CD8-positive, alpha-beta memory T cell (primary cell): ENCODE measurements around the gene DYNC2H1. TPM values are rescaled to one million over a fixed set of nuclear protein-coding genes. Genes with fewer than 3 reads are reported as not detected.

Source experiments
- CTCF ChIA-PET: fragments of 350-600 bp; sonication (Branson Sonifier 250); formaldehyde crosslinking; loops from one replicate; lab custom pipeline; 2021; ENCODE audit warnings: antibody characterized with exemption; lab: Charles Lee
- POLR2A ChIA-PET: fragments of 350-600 bp; sonication (Branson Sonifier 250); formaldehyde crosslinking; loops from one replicate; lab custom pipeline; 2021; ENCODE audit warnings: antibody characterized with exemption; lab: Charles Lee
- DNase-seq, 5 donors: peaks; one replicate each; pipeline versions ENCODE4 v3.0.0 to v3.0.0-alpha.2; 2020 to 2022; ENCODE audit warnings: mixed read lengths in 1 of 5
- H3K27ac ChIP-seq: one replicate; pipeline ENCODE4 v1.7.0; 2013; ENCODE audit warnings: low read depth, mild to moderate bottlenecking, low read length, moderate library complexity
- H3K27me3 ChIP-seq: 2 replicates; pipeline ENCODE4 v1.7.0; 2013; ENCODE audit warnings: low read length, mild to moderate bottlenecking; ENCODE audit not compliant: insufficient read depth, poor library complexity, severe bottlenecking
- H3K36me3 ChIP-seq: 2 replicates; pipeline ENCODE4 v1.7.0; 2013; ENCODE audit warnings: mild to moderate bottlenecking, low read length, moderate library complexity; ENCODE audit not compliant: insufficient read depth
- H3K4me1 ChIP-seq: 2 replicates; pipeline ENCODE4 v1.7.0; 2013; ENCODE audit warnings: mild to moderate bottlenecking, low read length, moderate library complexity; ENCODE audit not compliant: insufficient read depth
- H3K4me3 ChIP-seq: 2 replicates; pipeline ENCODE4 v1.7.0; 2013; ENCODE audit warnings: mild to moderate bottlenecking, low read length
- H3K9me3 ChIP-seq: 2 replicates; pipeline ENCODE4 v1.7.0; 2013; ENCODE audit warnings: mild to moderate bottlenecking, low read length
- H3K27ac Mint-ChIP-seq, 8 donors: one replicate each; pipeline ENCODE4 v1.8.0; 2020 to 2021; ENCODE audit warnings: mixed read lengths in 8 of 8, mild to moderate bottlenecking in 6 of 8, inconsistent platforms in 3 of 8, moderate library complexity in 3 of 8
- H3K27me3 Mint-ChIP-seq, 2 donors: one replicate each; pipeline ENCODE4 v1.8.0; 2020 to 2021; ENCODE audit warnings: mixed read lengths in 2 of 2, mild to moderate bottlenecking in 1 of 2, moderate library complexity in 1 of 2
- H3K36me3 Mint-ChIP-seq, 3 donors: one replicate each; pipeline ENCODE4 v1.8.0; 2020 to 2021; ENCODE audit warnings: mixed read lengths in 3 of 3, inconsistent platforms in 1 of 3, mild to moderate bottlenecking in 1 of 3
- H3K4me1 Mint-ChIP-seq, 3 donors: one replicate each; pipeline ENCODE4 v1.8.0; 2020 to 2021; ENCODE audit warnings: mixed read lengths in 3 of 3, inconsistent platforms in 1 of 3, mild to moderate bottlenecking in 1 of 3
- H3K4me3 Mint-ChIP-seq, 7 donors: one replicate each; pipeline ENCODE4 v1.8.0; 2020 to 2021; ENCODE audit warnings: mixed read lengths in 7 of 7, mild to moderate bottlenecking in 6 of 7, moderate library complexity in 4 of 7, inconsistent platforms in 2 of 7
- H3K9me3 Mint-ChIP-seq, 5 donors: one replicate each; pipeline ENCODE4 v1.8.0; 2020 to 2022; ENCODE audit warnings: mixed read lengths in 5 of 5, mild to moderate bottlenecking in 3 of 5, moderate library complexity in 2 of 5, inconsistent platforms in 1 of 5
- polyA plus RNA-seq: library from polyadenylated mRNA; unstranded; fragments of 300-500 nt; fragmentation: Illumina TruSeq; gene quantifications from one replicate; pipeline ENCODE4 v1.2.3, GENCODE V29; 2021
- total RNA-seq, 2 experiments: library from RNA; stranded (reverse); gene quantifications; one replicate each; pipeline ENCODE4 v1.2.3, GENCODE V29; 2021

DYNC2H1 gene
- total and polyA plus RNA-seq, 3 experiments from 2014 or later: 1.1 to 2.9 (median 2.4) TPM

GRCh38 chr11:103453126-103453525 lies 343.9 kb downstream of the DYNC2H1 start:
- Histone ChIP-seq H3K36me3 (no peaks in the 10 kb centered on the region), H3K4me1 (no peaks in the 10 kb centered on the region), H3K27me3 (no peaks in the 10 kb centered on the region), H3K9me3 (no peaks in the 10 kb centered on the region), H3K27ac (no peak overlapping the region), H3K4me3 (no peak overlapping the region)
- H3K4me1 Mint-ChIP-seq: no peaks in the 10 kb centered on the region
- ChIA-PET CTCF (no interaction called here), POLR2A (no interaction called here)
- H3K4me3 Mint-ChIP-seq: no peak overlapping the region
- H3K36me3 Mint-ChIP-seq: no peaks in the 10 kb centered on the region
- H3K27ac Mint-ChIP-seq: no peak overlapping the region
- H3K9me3 Mint-ChIP-seq: no peaks in the 10 kb centered on the region
- no peaks in the 10 kb centered on the region for H3K27me3 Mint-ChIP-seq
- no peak for DNase-seq

DNA sequence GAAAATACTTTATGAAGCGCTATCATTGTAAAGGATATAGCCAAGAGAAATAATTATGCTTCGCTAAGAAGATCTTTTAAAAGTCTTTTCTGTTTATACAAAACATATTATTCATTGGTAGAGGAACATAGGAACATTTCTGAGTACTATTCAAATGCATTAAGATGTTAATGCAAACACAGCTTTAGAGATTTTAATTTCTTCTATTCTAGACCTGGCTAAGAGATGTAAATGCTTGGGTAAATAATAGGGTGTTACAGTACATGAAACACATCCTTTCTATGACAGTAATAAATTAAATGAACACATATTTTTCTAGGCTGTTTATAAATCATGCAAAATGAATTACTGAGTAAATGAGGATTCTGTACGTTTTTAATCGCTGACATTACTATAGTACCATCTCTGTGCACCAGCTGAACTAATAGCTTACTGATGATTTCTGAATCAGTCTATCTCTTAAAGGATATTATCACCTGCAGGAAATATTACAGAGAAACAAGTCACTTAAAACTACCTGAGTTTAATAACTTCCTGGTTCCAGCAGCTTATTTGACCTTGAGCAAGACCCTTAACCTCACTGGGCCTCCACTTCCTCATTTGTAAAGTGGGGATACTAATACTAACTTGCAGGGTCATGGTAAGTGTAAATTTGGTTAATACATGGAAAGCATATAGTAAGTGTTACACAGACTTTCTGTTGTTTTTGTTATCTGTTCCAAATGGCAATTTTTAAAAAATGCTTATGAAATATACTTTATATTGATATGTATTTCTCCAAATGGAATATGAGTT lies 344.9 kb downstream of the DYNC2H1 start:
- ChIA-PET CTCF (no interaction called here), POLR2A (no interaction called here)
- no peak for DNase-seq
- H3K4me1 Mint-ChIP-seq: no peaks in the 10 kb centered on the region
- H3K4me1 ChIP-seq: no peaks in the 10 kb centered on the region
- no peaks in the 10 kb centered on the region for H3K36me3 Mint-ChIP-seq
- no peaks in the 10 kb centered on the region for H3K9me3 Mint-ChIP-seq
- no peaks in the 10 kb centered on the region for H3K9me3 ChIP-seq
- H3K4me3 ChIP-seq: no peak overlapping the region
- H3K4me3 Mint-ChIP-seq: no peak overlapping the region
- H3K36me3 ChIP-seq: no peaks in the 10 kb centered on the region
- H3K27me3 Mint-ChIP-seq: no peaks in the 10 kb centered on the region
- H3K27me3 ChIP-seq: no peaks in the 10 kb centered on the region
- no peak overlapping the region for H3K27ac Mint-ChIP-seq
- H3K27ac ChIP-seq: no peak overlapping the region

- Histone ChIP-seq H3K9me3 (no peaks in the 10 kb centered on the region), H3K27ac (no peak overlapping the region), H3K4me3 (no peak overlapping the region), H3K4me1 (no peaks in the 10 kb centered on the region), H3K36me3 (no peaks in the 10 kb centered on the region), H3K27me3 (no peaks in the 10 kb centered on the region)
- Mint-ChIP-seq H3K36me3 (peaks cover 0 to 10% (median 0%) of the 10 kb centered on the region in 3 donors), H3K4me1 (no peaks in the 10 kb centered on the region), H3K9me3 (no peaks in the 10 kb centered on the region), H3K27me3 (no peaks in the 10 kb centered on the region), H3K4me3 (no peak overlapping the region), H3K27ac (no peak overlapping the region)
- ChIA-PET CTCF (no interaction called here), POLR2A (no interaction called here)
- no peak for DNase-seq
These were observed 355.2 kb downstream of the DYNC2H1 start for GRCh38 chr11:103464420-103464819.

DNA sequence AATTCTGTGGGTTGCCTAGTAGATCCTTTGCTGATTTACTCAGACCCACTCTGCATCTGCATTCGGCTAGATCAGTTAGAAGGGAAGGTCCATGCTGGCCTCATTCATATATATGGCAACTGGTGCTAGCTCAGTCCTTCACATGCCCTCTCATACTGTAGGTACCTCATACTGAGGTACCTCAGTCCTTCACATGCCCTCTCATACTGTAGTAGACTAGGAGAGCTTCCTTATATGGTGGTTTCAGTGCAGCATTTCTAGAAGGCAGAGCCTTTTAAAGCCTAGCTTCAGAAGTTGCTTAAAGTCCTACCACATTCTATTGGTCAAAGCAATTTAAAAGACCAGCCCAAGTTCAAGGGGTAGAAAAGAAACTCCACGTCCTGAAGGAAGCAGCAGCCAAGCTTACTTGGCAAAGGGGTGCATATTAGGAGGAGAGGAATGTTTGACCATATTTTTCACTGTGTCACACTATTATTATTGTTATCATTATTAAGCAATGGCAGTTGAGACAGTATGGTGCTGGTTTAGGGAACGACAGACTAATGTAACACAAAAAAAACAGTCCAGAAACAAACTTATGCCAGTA lies 356.4 kb downstream of the DYNC2H1 start:
- H3K36me3 Mint-ChIP-seq: peaks cover 0 to 10% (median 0%) of the 10 kb centered on the region in 3 donors
- H3K27me3 Mint-ChIP-seq: no peaks in the 10 kb centered on the region
- Histone ChIP-seq H3K27ac (no peak overlapping the region), H3K9me3 (no peaks in the 10 kb centered on the region), H3K4me1 (no peaks in the 10 kb centered on the region), H3K27me3 (no peaks in the 10 kb centered on the region), H3K36me3 (no peaks in the 10 kb centered on the region), H3K4me3 (no peak overlapping the region)
- H3K9me3 Mint-ChIP-seq: no peaks in the 10 kb centered on the region
- ChIA-PET POLR2A (no interaction called here), CTCF (no interaction called here)
- H3K4me1 Mint-ChIP-seq: no peaks in the 10 kb centered on the region
- no peak overlapping the region for H3K27ac Mint-ChIP-seq
- DNase-seq: no peak
- H3K4me3 Mint-ChIP-seq: no peak overlapping the region

GRCh38 chr11:103471546-103471945 lies 362.3 kb downstream of the DYNC2H1 start:
- no peak overlapping the region for H3K27ac Mint-ChIP-seq
- Histone ChIP-seq H3K4me3 (no peak overlapping the region), H3K27ac (no peak overlapping the region), H3K27me3 (no peaks in the 10 kb centered on the region), H3K4me1 (no peaks in the 10 kb centered on the region), H3K9me3 (no peaks in the 10 kb centered on the region), H3K36me3 (no peaks in the 10 kb centered on the region)
- peaks cover 0 to 14% (median 3%) of the 10 kb centered on the region in 3 donors for H3K36me3 Mint-ChIP-seq
- no peak for DNase-seq
- POLR2A ChIA-PET: no interaction called here
- H3K9me3 Mint-ChIP-seq: no peaks in the 10 kb centered on the region
- no peaks in the 10 kb centered on the region for H3K27me3 Mint-ChIP-seq
- CTCF ChIA-PET: no interaction called here
- no peaks in the 10 kb centered on the region for H3K4me1 Mint-ChIP-seq
- no peak overlapping the region for H3K4me3 Mint-ChIP-seq

- Histone ChIP-seq H3K27ac (no peak overlapping the region), H3K9me3 (no peaks in the 10 kb centered on the region), H3K4me1 (no peaks in the 10 kb centered on the region), H3K27me3 (no peaks in the 10 kb centered on the region), H3K36me3 (no peaks in the 10 kb centered on the region), H3K4me3 (no peak overlapping the region)
- POLR2A ChIA-PET: no interaction called here
- H3K4me1 Mint-ChIP-seq: no peaks in the 10 kb centered on the region
- no peak overlapping the region for H3K4me3 Mint-ChIP-seq
- CTCF ChIA-PET: no interaction called here
- H3K36me3 Mint-ChIP-seq: no peaks in the 10 kb centered on the region
- no peak for DNase-seq
- no peaks in the 10 kb centered on the region for H3K27me3 Mint-ChIP-seq
- H3K27ac Mint-ChIP-seq: no peak overlapping the region
- H3K9me3 Mint-ChIP-seq: no peaks in the 10 kb centered on the region
These were observed 367.6 kb downstream of the DYNC2H1 start for GRCh38 chr11:103476874-103477273.

GRCh38 chr11:103480421-103480820 lies 371.2 kb downstream of the DYNC2H1 start:
- H3K36me3 ChIP-seq: no peaks in the 10 kb centered on the region
- Mint-ChIP-seq H3K9me3 (no peaks in the 10 kb centered on the region), H3K4me3 (no peak overlapping the region), H3K36me3 (no peaks in the 10 kb centered on the region), H3K27me3 (peaks cover 0 to 2% of the 10 kb centered on the region in 2 donors), H3K4me1 (no peaks in the 10 kb centered on the region), H3K27ac (no peak overlapping the region)
- DNase-seq: no peak
- H3K4me1 ChIP-seq: no peaks in the 10 kb centered on the region
- ChIA-PET CTCF (no interaction called here), POLR2A (no interaction called here)
- no peaks in the 10 kb centered on the region for H3K9me3 ChIP-seq
- no peak overlapping the region for H3K4me3 ChIP-seq
- no peak overlapping the region for H3K27ac ChIP-seq
- H3K27me3 ChIP-seq: no peaks in the 10 kb centered on the region

DNA sequence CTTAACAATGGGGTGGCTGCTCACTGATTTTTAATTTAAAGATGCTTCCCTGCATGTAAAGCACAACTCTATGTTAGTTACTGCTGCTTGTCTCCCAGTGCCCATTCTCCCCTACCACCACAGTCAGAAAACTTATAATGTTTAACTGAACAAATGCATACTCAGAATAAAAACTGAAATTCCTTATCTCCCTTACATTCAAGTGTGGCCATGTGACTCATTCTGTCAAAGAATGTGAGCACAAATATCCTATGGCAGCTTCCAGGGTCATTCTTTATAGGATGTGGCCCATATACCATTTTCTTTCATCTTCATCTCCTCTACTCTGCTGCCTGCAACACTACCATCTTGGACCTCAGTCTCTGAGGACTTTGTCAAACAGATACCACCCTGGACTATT lies 374.8 kb downstream of the DYNC2H1 start:
- no peak for DNase-seq
- H3K36me3 ChIP-seq: no peaks in the 10 kb centered on the region
- Mint-ChIP-seq H3K36me3 (no peaks in the 10 kb centered on the region), H3K9me3 (no peaks in the 10 kb centered on the region), H3K27ac (no peak overlapping the region), H3K27me3 (peaks cover 0 to 6% of the 10 kb centered on the region in 2 donors), H3K4me1 (no peaks in the 10 kb centered on the region), H3K4me3 (no peak overlapping the region)
- no peaks in the 10 kb centered on the region for H3K27me3 ChIP-seq
- ChIA-PET POLR2A (no interaction called here), CTCF (no interaction called here)
- H3K4me3 ChIP-seq: no peak overlapping the region
- no peaks in the 10 kb centered on the region for H3K9me3 ChIP-seq
- H3K27ac ChIP-seq: no peak overlapping the region
- no peaks in the 10 kb centered on the region for H3K4me1 ChIP-seq
